ENCODE results near the gene IGIP.
A peak's percentile ranks its signal among the peaks of the same experiment; 100 is the strongest.

GRCh38 chr5:140174465-140175366 lies 49.0 kb downstream of the IGIP start, which contains the start of gene CYSTM1:
- TF ChIP-seq CREB1 (IDR thresholded peaks at IDR 0.05; ENCODE audit: low read depth) (peak; percentile 81), TAF1 (IDR thresholded peaks at IDR 0.05; ENCODE audit: low read depth) (peak; percentile 73), MAX (IDR thresholded peaks at IDR 0.05) (0 out of 2 replicates have a peak, but pooled peaks have one; percentile 16), TCF12 (IDR thresholded peaks at IDR 0.05; ENCODE audit: low read depth) (no peak), EGR1 (IDR thresholded peaks at IDR 0.05) (no peak), YY1 (IDR thresholded peaks at IDR 0.05; ENCODE audit: low read depth) (peak; percentile 26; the same call in 1 of the 2 replicates), ZBTB7A (IDR thresholded peaks at IDR 0.05; ENCODE audit: low read depth) (no peak), CEBPB (IDR thresholded peaks at IDR 0.05) (peak; percentile 60; the same call in 1 of the 2 replicates), RAD21 (IDR thresholded peaks at IDR 0.05; ENCODE audit: low read depth) (no peak), REST (IDR thresholded peaks at IDR 0.05; ENCODE audit: low read depth) (no peak), USF1 (IDR thresholded peaks at IDR 0.05) (peak; percentile 80)

Data from Ishikawa (cell line).